ENCODE measurements around the gene MLXIP.

Gene MLXIP

DNA sequence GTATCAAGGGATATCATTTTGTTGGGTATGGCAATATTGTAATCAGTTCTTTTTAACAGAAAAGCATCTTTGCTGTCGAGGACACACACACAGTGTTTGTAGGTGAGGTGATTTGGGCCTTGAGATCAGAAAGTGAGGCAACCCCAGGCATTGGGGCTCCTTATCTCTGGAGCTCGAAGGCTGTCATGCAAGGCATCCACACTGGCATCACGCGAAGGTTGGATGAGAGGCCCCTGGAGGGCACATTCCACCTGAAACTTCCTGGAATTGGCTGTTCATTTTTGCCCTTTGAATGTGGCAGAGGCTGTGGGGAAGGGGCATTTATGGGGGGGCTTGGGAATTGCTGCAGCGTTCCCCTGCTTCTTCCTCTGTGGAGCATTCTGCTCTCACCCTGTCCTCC, 49.9 kb downstream of the MLXIP start:
- DNase-seq, result no peak

DNA sequence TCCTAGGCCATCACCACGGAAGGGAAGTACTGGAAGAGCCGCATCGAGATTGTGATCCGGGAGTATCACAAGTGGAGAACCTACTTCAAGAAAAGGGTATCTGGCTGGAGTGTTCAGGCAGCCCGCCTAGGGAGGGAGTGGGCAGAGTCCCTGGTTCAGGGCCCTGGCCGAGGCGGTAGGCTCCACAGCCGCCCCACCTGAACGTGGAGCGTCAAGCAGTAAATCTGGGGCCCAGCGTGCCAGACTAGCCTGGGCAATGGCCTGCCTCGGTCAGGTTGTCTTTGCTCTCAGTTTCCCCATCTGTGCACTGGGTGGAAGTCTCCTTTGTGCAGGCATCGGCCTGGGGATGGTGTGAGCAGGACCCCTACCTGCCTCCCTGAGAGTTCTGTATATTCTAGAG, 50.6 kb downstream of the MLXIP start:
- DNase-seq, result no peak

DNA sequence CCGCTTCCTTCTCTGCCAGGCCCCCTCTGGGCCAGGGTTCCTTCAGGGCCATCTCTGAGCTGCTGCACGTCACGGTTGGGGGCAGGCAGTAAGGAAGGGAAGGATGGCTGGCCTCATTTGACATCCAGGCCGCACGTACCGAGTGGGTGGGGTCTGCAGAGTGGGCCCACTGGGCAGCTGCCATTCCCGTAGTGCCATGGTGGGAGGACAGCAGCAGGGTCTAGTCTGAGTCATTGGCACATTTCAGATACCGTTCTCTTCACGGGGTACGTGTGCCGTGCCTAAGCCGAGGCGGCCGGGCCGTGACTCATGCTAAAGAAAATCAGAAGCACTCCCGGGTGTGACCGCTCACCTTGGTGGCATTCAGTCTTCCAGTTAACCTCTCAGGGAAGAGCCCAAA, 51.6 kb downstream of the MLXIP start:
- no peak for DNase-seq

DNA sequence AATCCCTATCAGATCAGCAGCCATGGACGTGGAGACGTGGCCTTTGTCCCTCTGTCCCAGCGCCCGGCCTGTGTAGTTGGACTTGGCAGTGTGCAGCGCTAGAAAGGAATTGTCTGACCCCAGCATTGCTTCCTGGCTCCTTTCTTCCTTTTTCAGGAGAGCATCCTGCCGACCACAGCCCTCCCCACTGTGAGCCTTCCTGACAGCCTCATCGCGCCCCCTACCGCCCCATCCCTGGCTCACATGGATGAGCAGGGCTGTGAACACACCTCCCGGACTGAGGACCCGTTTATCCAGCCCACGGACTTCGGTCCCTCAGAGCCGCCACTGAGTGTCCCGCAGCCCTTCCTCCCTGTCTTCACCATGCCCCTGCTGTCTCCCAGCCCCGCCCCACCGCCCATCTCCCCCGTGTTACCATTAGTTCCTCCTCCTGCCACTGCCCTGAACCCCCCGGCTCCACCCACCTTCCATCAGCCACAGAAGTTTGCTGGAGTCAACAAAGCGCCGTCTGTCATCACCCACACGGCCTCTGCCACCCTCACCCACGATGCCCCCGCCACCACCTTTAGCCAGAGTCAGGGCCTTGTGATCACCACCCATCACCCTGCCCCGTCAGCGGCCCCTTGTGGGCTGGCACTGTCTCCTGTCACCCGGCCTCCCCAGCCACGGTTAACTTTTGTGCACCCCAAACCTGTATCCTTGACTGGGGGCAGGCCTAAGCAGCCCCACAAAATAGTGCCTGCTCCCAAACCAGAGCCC, 54.8 kb downstream of the MLXIP start:
- no peak for DNase-seq

DNA sequence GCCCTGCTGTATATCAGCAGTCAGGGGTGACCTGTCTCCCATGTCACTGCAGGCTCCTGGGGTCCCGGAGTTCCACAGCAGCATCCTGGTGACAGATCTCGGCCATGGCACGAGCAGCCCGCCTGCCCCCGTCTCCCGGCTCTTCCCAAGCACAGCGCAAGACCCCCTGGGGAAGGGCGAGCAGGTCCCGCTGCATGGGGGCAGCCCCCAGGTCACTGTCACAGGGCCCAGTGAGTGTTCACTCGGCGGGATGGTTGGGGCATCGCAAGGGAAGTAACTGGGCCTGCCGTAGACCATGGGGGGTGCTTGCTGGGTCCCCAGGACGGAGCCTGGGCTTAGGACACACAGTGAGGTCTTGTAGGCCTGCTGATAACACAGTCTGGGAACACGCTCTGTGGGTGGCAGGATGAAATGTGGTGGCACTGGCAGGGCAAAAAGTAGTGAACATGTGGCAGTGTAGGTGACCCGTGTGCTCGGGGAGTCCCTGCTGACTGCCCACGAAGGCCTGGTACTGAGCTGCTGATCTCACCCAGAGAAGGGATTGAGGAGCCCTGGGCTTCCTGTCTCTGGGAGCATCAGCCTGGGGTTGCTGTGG, 57.0 kb downstream of the MLXIP start:
- DNase-seq, result no peak

DNA sequence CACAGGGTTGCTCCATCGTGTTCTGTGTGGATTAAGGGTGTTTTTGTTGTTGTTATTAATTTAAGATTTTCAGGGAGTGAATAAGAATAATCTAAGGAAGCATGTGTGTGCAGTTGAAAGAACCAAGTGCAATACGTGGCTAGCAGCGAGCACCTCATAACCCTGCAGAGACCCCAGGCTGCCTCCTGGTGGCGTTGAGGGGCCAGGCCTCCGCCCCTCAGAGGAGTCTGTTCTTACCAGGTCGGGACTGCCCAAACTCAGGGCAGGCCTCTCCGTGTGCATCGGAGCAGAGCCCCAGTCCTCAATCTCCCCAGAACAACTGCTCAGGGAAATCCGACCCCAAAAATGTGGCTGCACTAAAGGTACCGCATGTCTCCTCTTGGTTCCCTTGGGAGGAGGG, 58.7 kb downstream of the MLXIP start:
- no peak for DNase-seq

DNA sequence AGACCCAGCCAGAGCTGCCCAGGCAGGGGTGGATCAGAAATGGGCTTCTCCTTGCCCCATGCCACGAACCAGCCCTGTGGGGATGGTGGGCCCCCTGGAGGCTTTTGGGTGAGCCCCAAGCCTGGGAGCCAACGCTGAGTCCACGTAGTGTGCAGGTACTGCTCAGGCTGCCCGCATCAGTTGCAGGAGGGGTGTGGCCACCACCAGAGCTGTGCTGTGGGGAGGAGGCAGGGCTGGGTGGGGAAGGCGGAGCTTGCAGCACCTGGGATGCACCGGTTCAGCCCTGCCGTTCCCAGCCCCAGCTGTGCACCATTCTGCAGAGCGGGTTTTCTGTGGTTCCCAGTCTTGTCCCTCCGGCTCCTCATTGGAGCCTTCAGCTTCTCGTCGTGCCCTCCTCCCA, 59.1 kb downstream of the MLXIP start:
- DNase-seq, result no peak

DNA sequence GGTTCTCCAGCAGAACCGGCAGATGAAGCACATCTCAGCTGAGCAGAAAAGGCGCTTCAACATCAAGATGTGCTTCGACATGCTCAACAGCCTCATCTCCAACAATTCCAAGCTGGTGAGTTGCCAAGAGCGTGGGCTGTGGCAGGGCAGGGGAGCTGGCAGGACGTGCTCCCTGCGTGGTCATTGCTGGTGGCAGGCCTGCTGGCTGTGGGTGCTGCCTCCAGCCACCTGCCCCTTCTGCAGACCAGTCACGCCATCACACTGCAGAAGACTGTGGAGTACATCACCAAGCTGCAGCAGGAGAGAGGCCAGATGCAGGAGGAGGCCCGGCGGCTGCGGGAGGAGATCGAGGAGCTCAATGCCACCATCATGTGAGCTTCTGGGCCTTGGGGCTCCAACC, 59.6 kb downstream of the MLXIP start:
- DNase-seq, result no peak

DNA sequence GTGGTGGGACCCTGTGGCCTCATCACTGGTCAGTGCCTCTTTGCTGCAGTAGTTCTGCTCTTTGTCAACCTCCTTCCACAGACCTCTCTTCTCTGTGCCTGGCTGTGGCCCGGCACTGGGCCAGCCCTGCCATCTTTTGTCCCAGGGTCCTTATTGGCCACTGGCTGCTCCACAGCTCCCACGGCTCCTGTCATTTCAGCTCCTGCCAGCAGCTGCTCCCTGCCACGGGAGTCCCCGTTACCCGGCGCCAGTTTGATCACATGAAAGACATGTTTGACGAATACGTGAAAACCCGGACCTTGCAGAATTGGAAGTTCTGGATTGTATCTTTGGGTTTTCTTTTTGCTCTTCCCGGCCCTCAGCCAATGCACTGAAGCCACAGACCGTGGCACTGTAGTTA, 60.1 kb downstream of the MLXIP start:
- DNase-seq, result no peak

DNA sequence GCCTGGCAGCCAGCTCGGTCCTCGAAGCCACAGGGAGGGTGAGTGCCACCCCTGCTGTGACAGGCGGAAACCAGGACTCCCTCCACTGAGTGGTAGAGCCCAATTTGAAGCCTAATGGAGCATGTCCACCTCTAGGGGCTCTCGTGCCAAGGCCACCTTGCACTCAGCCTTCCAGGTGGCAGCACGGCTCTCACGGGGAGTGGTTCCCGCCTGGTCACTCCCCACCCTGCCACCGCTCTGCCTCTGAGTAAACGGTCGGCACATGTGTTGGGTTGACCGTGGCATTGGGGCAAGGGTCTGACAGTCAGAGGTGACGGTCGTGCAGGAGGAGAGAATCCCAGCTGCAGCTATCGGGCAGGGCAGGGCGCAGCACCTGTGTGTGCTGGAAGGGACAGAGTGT, 60.7 kb downstream of the MLXIP start:
- DNase-seq, result no peak

DNA sequence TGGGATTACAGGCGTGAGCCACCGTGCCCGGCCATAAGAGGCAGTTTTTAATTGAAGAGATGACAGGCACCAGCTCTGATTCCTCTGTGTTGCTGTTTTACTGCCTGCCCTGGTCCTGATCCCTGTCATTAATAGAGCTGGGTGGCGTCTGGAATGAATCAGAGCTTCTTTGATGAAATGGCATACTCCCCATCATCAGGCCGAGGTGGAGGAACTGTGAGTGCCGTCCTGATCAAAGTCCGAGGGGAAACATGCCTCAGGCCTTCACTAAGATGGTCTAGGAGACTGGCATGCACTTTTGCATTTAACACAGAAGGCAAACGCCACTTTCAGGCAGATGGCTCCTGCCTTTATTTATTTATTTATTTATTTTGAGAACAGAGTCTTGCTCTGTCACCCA, 61.4 kb downstream of the MLXIP start:
- DNase-seq, result no peak

DNA sequence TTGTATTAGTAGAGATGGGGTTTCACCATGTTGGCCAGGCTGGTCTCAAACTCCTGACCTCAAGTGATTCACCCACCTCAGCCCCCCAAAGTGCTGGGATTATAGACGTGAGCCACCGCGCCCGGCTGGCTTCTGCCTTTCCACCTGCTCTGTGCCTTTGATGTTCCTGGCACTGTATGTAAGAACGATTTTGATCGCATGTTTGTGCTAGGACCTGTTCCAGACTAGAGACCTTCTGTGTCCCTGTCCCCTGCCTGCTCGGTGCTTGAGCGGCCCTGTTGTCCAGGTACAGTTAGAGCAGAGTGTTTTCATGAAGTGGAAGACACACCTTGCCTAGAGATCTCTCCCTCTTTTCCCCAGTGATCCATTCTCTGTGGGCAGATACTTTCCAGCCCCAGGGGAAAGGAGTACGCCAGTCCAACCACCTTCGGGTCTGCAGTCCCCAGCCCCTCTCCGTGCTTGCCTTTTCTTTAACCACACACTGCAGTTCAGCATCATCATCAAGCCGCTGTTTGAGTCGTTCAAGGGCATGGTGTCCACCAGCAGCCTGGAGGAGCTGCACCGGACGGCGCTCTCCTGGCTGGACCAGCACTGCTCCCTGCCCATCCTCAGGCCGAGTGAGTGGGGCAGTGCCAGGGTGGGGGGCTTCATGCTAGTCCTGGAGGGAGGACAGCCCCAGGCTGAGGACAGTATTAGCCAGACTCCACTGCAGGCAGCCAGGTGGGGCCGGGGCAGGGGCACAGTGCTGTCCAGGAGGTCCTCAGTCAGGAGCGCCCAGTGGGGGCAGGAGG, 62.1 kb downstream of the MLXIP start:
- DNase-seq, result no peak

DNA sequence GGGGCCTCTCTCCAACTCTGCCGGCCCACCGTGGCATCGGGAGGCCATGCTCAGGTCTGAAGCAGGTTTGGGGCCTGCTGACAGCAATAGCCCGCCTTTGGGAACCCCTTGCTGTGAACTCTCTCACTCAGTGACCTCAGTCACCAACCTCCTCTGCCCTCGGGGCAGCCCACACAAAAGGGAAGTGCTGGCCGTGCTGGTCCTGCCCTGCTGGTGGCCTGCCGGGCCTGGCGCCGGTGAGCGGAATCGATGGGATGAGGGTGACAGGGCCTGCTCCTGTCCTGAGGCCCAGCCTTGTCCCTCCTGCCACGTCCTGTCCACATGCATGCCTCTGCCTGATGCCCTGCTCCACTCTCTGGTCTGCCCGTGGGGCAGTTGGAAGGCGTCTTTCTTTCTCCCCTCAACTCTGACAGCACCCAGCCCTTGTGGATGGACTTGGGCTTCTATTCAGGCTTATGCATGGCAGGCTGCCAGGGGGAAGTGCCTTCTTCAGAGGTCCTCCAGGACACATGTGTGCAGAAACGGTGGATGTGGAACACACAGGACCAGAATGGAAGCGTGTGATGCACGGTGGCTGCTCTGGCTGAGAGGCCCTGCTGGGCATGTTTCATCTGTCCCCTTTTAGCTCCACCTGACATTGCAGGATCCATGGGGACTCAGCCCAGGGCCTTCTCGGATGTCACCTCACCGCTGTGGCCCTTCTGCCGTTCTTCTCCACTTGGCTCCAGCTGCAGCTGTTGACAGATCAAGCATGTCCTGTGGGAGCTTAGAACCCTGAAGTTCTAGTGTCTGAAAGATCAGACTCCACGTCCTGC, 63.6 kb downstream of the MLXIP start:
- no peak for DNase-seq

DNA sequence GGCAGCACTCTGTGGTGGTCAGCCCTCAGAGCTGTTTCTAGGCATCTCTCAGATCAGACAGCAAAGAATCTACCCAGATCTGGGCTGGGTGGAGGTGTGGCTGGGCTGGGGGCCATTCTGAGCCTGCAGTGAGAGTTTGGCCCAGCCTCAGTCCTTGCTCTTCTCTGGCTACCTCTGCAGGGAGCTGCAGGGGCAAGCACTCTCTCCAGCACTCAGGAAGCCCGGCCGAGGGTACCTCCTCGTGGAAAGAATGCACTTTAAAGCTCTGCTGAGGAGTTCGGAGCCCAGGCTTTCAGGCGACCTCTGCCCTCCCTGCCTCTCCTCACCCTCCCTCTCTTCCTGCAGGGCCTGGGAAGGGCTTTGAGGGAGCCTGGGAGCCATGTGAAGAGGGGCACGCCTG, 64.3 kb downstream of the MLXIP start:
- DNase-seq, result no peak

DNA sequence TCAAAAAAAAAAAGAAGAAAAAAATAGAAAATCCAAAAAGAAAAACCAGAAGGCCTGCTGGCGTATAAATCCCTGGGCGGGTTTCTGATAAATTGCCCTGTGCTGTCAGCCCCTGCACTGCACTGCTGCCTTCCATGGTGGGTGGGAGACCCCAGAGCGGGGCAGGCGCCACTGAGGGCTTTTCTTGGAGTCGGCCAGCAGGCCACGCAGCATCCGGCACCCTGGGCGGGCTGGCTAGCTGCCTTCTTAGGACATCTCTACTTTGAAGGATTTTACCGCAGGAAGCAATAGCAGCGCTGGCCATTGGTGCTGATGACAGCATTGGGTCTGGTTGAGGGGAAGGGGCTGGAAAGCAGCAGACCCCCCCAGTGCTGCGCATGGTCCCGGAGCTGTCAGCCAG, 66.3 kb downstream of the MLXIP start:
- no peak for DNase-seq

DNA sequence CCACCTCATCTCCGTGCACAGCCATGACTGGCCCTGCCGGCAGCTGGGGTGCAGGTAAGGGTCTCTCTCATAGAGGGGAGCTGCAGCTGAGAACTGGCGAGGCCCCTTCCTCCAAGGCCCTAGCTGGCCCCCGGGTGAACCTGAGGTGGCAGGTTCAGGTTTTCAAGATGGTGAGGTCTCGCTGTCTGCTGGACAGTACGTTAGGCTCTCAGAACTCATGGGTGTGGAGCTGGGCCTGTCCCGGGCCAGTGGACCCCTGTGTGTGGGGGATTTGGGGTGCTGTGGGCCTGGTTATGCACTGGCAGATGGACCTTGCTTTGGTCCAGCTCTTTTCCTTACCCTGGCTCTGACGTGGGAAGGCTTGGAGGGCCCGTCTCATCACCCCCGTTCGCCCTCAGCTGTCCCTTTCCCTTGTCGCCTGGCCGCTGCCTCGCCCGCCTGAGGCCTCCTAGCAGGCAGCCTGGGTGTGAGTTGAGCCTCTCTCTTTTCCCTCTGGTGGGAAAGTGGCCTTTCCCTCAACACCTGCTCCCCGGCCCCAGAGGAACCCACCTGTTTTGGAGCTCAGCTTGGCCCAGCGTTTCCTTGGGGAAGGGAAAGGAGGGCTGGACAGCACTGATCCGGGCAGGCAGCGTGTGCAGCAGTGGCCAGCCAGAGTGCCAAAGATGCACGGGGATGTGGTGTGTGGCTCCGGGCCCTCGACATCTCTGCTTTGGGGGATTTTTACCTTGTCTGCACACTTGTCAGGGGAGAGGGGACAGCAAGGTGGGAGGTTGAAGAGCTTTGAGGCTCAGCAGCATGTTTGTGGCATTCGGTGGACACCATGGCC, 67.2 kb downstream of the MLXIP start:
- no peak for DNase-seq

DNA sequence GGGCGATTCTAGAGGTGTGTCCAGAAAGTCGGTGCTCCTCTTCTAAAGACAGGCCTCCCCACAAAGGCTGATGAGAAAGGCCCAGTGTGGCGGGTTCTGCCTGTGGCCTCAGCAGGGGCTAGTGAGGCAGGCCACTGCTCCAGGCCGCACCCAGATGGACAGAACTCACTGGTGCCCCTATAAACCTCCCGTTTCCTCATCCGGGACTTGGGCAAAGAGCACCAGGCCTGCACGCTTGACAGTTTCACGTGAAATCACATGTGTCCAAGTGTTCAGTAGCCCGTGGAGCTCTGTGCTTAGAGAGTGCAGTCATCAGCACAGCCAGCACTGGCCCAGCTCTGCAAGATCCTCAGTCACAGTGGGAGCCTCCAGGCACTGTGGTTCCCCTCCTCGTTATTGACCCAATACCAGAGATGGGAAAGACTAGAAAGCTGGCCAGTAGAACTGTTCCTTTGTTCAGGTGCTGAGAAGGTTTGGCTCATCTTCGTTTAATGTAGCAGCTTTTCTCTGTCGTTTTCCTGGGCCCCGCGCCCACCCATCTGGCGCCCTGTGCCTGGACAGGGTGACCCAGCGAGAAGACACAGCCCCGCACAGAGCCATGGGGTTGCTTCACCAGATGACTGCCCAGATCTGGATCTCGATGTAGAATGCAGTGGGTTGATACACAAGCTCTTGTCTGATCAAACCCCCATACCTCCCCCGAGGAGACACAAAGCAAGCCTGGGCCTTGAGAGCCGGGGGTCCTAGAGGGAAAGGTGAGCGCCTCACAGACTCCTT, 69.1 kb downstream of the MLXIP start:
- no peak for DNase-seq

DNA sequence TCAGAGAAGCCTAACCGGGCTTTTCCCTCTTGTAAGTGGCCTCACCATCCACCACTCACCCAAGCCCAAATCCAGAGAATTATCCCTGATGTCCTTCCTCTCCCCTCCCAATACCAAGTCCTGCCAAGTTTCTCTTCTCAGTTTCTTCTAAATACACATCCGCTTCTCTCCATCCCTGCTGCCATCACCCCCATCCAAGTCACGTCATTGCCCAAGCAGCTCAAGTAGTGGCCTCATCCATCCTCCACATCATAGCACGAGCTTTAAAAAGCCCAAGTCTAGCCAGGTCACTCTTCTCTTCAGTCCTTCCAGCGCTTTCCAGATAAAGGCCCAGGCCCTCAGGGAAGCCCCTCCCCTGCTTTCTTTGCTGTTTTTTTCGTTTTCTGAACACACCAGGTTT, 70.1 kb downstream of the MLXIP start:
- DNase-seq, result no peak

DNA sequence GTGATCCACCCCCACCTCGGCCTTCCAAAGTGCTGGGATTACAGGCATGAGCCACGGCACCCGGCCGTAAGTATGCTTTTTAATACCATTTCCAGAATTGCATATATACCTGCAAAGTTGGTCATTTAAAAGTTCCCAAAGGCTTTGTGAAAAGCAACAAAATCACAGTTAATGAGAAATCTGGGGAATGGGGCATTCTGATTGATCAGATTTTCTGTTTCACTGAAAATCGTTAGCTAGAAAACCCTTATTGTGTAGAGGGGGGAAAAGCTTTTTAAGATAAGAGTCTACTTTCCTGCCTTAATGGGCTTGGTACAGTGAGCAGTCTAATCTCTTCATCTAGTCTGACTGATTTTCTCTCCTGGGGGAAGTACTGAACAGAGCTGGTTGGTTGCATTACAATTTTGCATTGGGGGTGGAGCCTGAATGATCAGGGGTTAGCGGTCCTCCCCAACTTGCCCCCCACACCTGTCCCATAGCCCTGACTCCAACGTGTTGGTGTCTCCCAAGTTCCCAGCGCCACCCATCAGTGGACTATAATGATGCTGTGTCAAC, 71.6 kb downstream of the MLXIP start:
- no peak for DNase-seq

DNA sequence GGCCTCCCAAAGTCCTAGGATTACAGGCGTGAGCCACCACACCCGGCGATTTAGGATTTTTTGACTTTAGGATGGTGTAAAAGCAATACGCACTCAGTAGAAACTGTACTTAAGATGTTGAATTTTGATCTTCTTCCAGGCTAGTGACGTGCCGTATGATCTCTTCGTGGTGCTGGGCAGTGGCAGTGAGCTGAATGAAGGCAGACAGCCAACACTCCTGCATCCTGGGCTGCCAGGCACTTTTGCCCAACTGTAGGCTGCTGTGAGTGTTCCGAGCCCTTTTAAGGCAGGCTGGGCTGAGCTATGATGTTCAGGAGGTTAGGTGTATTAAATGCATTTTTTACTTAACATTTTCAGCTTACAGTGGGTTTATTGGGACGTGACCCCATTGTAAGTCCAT, 74.2 kb downstream of the MLXIP start:
- no peak for DNase-seq

DNA sequence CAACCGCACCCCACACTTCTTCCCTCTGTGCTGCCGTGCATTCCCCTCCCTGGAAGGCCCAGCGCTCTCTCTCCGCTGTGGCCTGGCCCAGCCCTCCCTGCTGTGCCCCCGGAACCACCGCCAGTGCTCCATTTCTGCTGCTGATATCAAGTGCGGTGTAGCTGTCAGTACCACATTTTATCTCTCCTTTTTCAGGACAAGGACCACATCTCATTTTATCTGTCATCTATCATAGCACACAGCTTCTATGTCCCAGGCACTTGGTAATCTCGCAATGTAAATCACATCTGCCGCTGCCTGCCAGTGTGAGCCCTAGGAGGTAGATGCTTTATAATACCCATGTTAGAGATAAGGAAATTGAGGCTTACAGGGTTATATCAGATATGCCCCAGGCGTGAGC, 77.1 kb downstream of the MLXIP start:
- no peak for DNase-seq

All from SHP77 treated with DMSO at 0.1 percent for 48 hours (cell line).